NCI-H2227 (cell line): ENCODE results near the gene LASP1.
"Not testable (repeated sequence)": the region's sequence is repeated elsewhere in the genome, so short reads cannot be mapped to it uniquely, and the experiment has no call there.

Source experiments
- DNase-seq: peaks from one replicate; lab custom pipeline; 2025; ENCODE audit not compliant: unreplicated experiment; lab: John Stamatoyannopoulos, UW

LASP1 gene

GRCh38 chr17:38925263-38925995 is 55.6 kb downstream of the LASP1 start, which contains the start of gene LASP1NB:
TSS of gene LASP1NB (plus strand) at chr17:38925614.
- peak; percentile 93 for DNase-seq

GRCh38 chr17:38926293-38927070 is 56.6 kb downstream of the LASP1 start:
- DNase-seq: no peak

- DNase-seq: not testable (repeated sequence)
Measured at GRCh38 chr17:38930782-38931181, 60.9 kb downstream of the LASP1 start.

GRCh38 chr17:38933962-38934361 is 64.1 kb downstream of the LASP1 start:
- not testable (repeated sequence) for DNase-seq

GRCh38 chr17:38939987-38940386 is 70.1 kb downstream of the LASP1 start:
- no peak for DNase-seq

GRCh38 chr17:38940404-38940803 is 70.5 kb downstream of the LASP1 start:
- DNase-seq: no peak

GRCh38 chr17:38942696-38943334 is 73.0 kb downstream of the LASP1 start:
- DNase-seq: no peak

- no peak for DNase-seq
Measured at GRCh38 chr17:38943607-38944006, 73.7 kb downstream of the LASP1 start.

GRCh38 chr17:38947189-38947588 is 77.3 kb downstream of the LASP1 start:
- no peak for DNase-seq

GRCh38 chr17:38953800-38954199 is 83.9 kb downstream of the LASP1 start:
- DNase-seq: not testable (repeated sequence)

- no peak for DNase-seq
Measured at GRCh38 chr17:38958326-38958725, 88.5 kb downstream of the LASP1 start.

- DNase-seq: no peak
Measured at GRCh38 chr17:38958756-38959155, 88.9 kb downstream of the LASP1 start.

- no peak for DNase-seq
Measured at GRCh38 chr17:38959508-38959907, 89.7 kb downstream of the LASP1 start.

- DNase-seq: no peak
Measured at GRCh38 chr17:38960402-38960801, 90.5 kb downstream of the LASP1 start.

- DNase-seq: no peak
Measured at GRCh38 chr17:38961413-38961812, 91.6 kb downstream of the LASP1 start.

GRCh38 chr17:38967290-38967738 is 97.5 kb downstream of the LASP1 start, which contains the start of gene FBXO47:
TSS of gene FBXO47 (minus strand) at chr17:38967403. CDS start at chr17:38963025, 4,378 bp downstream.
- DNase-seq: peak; percentile 98

GRCh38 chr17:38969281-38969680 is 99.4 kb downstream of the LASP1 start:
- DNase-seq: peak; percentile 80

GRCh38 chr17:38970128-38970527 is 100.3 kb downstream of the LASP1 start:
- no peak for DNase-seq

- DNase-seq: peak; percentile 18
Measured at GRCh38 chr17:38970804-38971203, 100.9 kb downstream of the LASP1 start.
